Ishikawa (cell line): ENCODE results near the gene KCNG2.

Experiments used
- CREB1 ChIP-seq: IDR thresholded peaks from 2 replicates; pipeline ENCODE4 v1.6.1; 2012; ENCODE audit warnings: low read depth
- EP300 ChIP-seq: IDR thresholded peaks from 2 replicates; pipeline ENCODE4 v1.6.1; 2012; ENCODE audit warnings: borderline replicate concordance
- NFIC ChIP-seq: IDR thresholded peaks from 2 replicates; pipeline ENCODE4 v1.6.1; 2012
- RAD21 ChIP-seq: IDR thresholded peaks from 2 replicates; pipeline ENCODE4 v1.6.1; 2012; ENCODE audit warnings: low read depth
- TAF1 ChIP-seq: IDR thresholded peaks from 2 replicates; pipeline ENCODE4 v1.6.1; 2012; ENCODE audit warnings: low read depth, mild to moderate bottlenecking
- TCF12 ChIP-seq: IDR thresholded peaks from 2 replicates; pipeline ENCODE4 v1.6.1; 2012; ENCODE audit warnings: low read depth
- TEAD4 ChIP-seq: IDR thresholded peaks from 2 replicates; pipeline ENCODE4 v1.6.1; 2012
- YY1 ChIP-seq: IDR thresholded peaks from 2 replicates; pipeline ENCODE4 v1.6.1; 2012; ENCODE audit warnings: low read depth
- ZBTB7A ChIP-seq: IDR thresholded peaks from 2 replicates; pipeline ENCODE4 v1.6.1; 2012; ENCODE audit warnings: low read depth
- TF ChIP-seq, protein P1 (sequence below): IDR thresholded peaks from 2 replicates; pipeline ENCODE4 v1.6.1; 2012

DNA sequence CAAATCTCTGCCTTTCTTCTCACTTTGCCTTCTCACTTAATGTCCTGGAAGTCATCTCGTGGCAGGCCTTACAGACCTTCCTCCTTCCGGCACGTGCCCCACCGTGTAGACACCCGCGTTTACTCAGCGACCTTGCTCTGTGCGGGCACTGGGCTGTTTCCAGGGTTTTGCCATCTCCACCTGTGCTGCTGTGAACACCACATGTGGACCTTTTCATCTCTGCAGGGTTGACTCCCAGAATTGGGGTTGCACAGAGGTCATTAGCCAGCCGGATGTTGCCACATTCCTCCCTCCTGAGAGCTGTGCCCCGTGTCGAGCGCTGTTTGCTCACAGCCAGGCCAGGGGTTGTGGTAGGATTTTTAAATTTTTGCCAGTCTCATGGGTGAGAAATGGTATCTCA is 25.4 kb downstream of the KCNG2 start:
- TF ChIP-seq, protein P1, sequence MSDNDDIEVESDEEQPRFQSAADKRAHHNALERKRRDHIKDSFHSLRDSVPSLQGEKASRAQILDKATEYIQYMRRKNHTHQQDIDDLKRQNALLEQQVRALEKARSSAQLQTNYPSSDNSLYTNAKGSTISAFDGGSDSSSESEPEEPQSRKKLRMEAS: no peak
- TF ChIP-seq TCF12 (no peak), RAD21 (no peak), NFIC (no peak), TAF1 (no peak), CREB1 (no peak), TEAD4 (no peak), ZBTB7A (no peak), YY1 (no peak), EP300 (no peak)
